HEK293 (cell line): Measurements from ENCODE around the gene KMT2D.

Experiments
- CTCF ChIA-PET: fragments of 350-600 bp; formaldehyde crosslinking; extraction: SDS; loops from one replicate; lab custom pipeline; 2021; ENCODE audit warnings: antibody characterized with exemption; lab: Yijun Ruan, JAX
- POLR2A ChIA-PET: fragments of 300-600 bp; formaldehyde crosslinking; extraction: SDS; loops from one replicate; lab custom pipeline; 2020; ENCODE audit warnings: antibody characterized with exemption, inconsistent platforms; lab: Yijun Ruan, JAX
- H3K27ac ChIP-seq: fragments of 200-500 bp; sonication (Bioruptor generic); 2 replicates; pipeline ENCODE4 v1.5.1; 2014; ENCODE audit warnings: low read depth, low read length, control low read depth, inconsistent platforms; ENCODE audit errors: extremely low read depth
- H3K36me3 ChIP-seq, 2 experiments: fragments of 200-500 bp in 1 of 2; sonication (Bioruptor generic) in 1 of 2; 1 replicate in 1 of 2; 2 replicates in 1 of 2; pipeline ENCODE4 v1.5.1; 2014 to 2017; ENCODE audit warnings: inconsistent platforms in 2 of 2, low read length in 2 of 2; ENCODE audit not compliant: control insufficient read depth in 2 of 2, insufficient read depth in 1 of 2
- H3K4me1 ChIP-seq: fragments of 200-500 bp; sonication (Bioruptor generic); 2 replicates; pipeline ENCODE4 v1.5.1; 2014; ENCODE audit warnings: mild to moderate bottlenecking, low read length, inconsistent platforms; ENCODE audit not compliant: control insufficient read depth, insufficient read depth
- H3K4me3 ChIP-seq: 2 replicates; pipeline ENCODE4 v1.5.1; 2011; ENCODE audit warnings: low read depth, mild to moderate bottlenecking, control low read depth, low read length, moderate library complexity
- H3K9me3 ChIP-seq: fragments of 200-500 bp; sonication (Bioruptor generic); 2 replicates; pipeline ENCODE4 v1.5.1; 2014; ENCODE audit warnings: low read depth, low read length, inconsistent platforms; ENCODE audit not compliant: control insufficient read depth, insufficient read depth
- CTCF ChIP-seq: fragments of 450-650 bp; formaldehyde crosslinking; IDR thresholded peaks from 2 replicates; pipeline ENCODE4 v1.5.1; 2016; ENCODE audit warnings: missing biosample characterization, missing genetic modification characterization
- SP2 ChIP-seq: fragments of 450-650 bp; formaldehyde crosslinking; IDR thresholded peaks from 2 replicates; pipeline ENCODE4 v1.5.1; 2016; ENCODE audit warnings: missing biosample characterization, missing genetic modification characterization
- ZBTB11 ChIP-seq: fragments of 450-650 bp; formaldehyde crosslinking; conservative IDR thresholded peaks from 2 replicates; pipeline ENCODE4 v1.5.1; 2016; ENCODE audit warnings: low read depth, missing biosample characterization, missing genetic modification characterization
- ZBTB44 ChIP-seq: fragments of 450-650 bp; IDR thresholded peaks from 2 replicates; pipeline ENCODE4 v1.5.1; 2018; ENCODE audit warnings: missing biosample characterization, mild to moderate bottlenecking, missing genetic modification characterization
- ZNF138 ChIP-seq: fragments of 450-650 bp; formaldehyde crosslinking; IDR thresholded peaks from 2 replicates; pipeline ENCODE4 v1.5.1; 2016; ENCODE audit warnings: missing biosample characterization, missing genetic modification characterization, borderline replicate concordance
- ZNF548 ChIP-seq: fragments of 450-650 bp; formaldehyde crosslinking; IDR thresholded peaks from 2 replicates; pipeline ENCODE4 v1.5.1; 2016; ENCODE audit warnings: missing biosample characterization, missing genetic modification characterization
- ZNF561 ChIP-seq: fragments of 450-650 bp; IDR thresholded peaks from 2 replicates; pipeline ENCODE4 v1.5.1; 2018; ENCODE audit warnings: missing biosample characterization, missing genetic modification characterization, borderline replicate concordance
- ZNF596 ChIP-seq: fragments of 450-650 bp; IDR thresholded peaks from 2 replicates; pipeline ENCODE4 v1.5.0; 2018; ENCODE audit warnings: missing biosample characterization, mild to moderate bottlenecking, missing genetic modification characterization, moderate library complexity
- ZNF654 ChIP-seq: fragments of 450-650 bp; formaldehyde crosslinking; IDR thresholded peaks from 2 replicates; pipeline ENCODE4 v1.5.1; 2016; ENCODE audit warnings: low read depth, missing biosample characterization, missing genetic modification characterization
- ZNF664 ChIP-seq: fragments of 450-650 bp; formaldehyde crosslinking; IDR thresholded peaks from 2 replicates; pipeline ENCODE4 v1.5.1; 2016; ENCODE audit warnings: missing biosample characterization, missing genetic modification characterization
- TF ChIP-seq, protein P1 (sequence below): IDR thresholded peaks from 2 replicates; pipeline ENCODE4 v1.6.1; 2011; ENCODE audit warnings: mild to moderate bottlenecking, low read depth, low read length, borderline replicate concordance

Gene KMT2D

DNA sequence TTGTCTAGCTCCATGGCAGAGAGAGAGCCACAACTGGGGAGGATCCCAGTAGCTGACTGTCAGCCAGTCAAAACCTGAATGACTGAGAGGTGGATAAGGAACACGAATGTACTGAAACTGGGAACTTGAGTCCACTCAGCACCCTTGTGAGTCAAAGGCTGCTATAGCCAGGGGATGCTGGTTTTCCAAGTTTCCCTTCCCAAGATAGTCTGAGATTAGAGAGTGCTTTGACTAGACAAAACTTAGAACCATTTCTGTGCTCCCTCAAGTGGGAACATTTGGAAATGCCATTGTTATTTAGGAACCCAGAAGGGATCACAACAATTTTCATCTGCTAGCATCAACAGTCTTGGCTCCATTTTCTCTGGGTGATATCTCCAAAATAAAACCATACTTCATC, 46.0 kb downstream of the KMT2D start:
- Histone ChIP-seq H3K4me3 (no peak overlapping the region), H3K9me3 (no peaks in the 10 kb centered on the region), H3K36me3 (peaks cover 12 to 30% of the 10 kb centered on the region in 2 experiments; a peak in 2 of 3 replicates), H3K27ac (no peak overlapping the region), H3K4me1 (no peaks in the 10 kb centered on the region; the same call in none of the 2 replicates)
- ChIA-PET POLR2A (interaction anchor here (1.1 to 1.4 kb wide), 2 partner anchors 29 to 46 kb away, joined by 3 read pairs; no protein-coding TSS in a partner anchor), CTCF (interaction anchor here (0.6 to 4.3 kb wide), 10 partner anchors 11 to 161 kb away, joined by 3 to 53 read pairs (median 5); no protein-coding TSS in a partner anchor)
- TF ChIP-seq CTCF (tag by site-specific recombination) (peak; percentile 37), ZBTB11 (tag by site-specific recombination) (no peak), ZNF654 (peak; percentile 15; the same call in 1 of the 2 replicates), ZNF596 (tag by site-specific recombination) (no peak), ZNF548 (tag by site-specific recombination) (no peak)

DNA sequence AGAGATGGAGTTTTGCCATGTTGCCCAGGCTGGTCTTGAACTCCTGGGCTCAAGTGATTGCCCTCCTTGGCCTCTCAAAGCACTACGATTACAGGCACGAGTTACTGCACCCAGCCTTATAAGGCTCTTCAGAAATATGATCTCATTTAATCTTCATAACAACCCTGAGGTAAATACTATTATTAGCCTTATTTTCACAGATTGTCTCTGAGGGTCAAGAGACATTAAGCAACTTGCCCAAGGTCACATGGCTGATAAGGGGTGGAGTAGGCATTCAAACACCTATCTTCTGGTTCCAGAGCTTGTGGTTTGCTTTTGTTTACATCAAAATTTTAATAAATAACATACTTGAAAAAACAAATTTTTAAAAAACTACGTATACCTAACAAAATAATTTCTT, 47.2 kb downstream of the KMT2D start:
- H3K36me3 ChIP-seq, result peaks cover 12 to 30% of the 10 kb centered on the region in 2 experiments; a peak in 2 of 3 replicates

DNA sequence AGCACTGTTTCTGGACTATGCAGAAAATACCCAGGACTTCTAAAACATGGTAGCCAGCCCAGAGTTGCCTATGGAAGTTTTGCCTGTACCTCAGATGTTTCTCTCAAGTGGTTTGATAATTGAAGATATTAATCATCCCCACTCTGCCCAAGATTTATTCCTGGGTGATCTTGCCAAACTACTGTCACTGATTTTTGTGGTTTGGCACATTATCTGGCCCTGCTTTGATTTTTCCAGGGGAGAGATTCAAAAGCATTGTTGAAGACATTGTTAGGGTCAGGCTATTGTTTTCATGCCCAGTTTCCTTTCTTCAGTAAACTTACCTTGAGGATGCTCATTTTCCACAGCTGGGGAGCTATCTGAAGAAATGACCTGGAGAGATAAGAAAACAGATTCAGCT, 47.9 kb downstream of the KMT2D start:
- TF ChIP-seq SP2 (tag by site-specific recombination) (no peak), ZBTB44 (tag by site-specific recombination) (no peak), ZNF561 (tag by site-specific recombination) (no peak), ZNF548 (tag by site-specific recombination) (no peak)
- TF ChIP-seq, protein P1, sequence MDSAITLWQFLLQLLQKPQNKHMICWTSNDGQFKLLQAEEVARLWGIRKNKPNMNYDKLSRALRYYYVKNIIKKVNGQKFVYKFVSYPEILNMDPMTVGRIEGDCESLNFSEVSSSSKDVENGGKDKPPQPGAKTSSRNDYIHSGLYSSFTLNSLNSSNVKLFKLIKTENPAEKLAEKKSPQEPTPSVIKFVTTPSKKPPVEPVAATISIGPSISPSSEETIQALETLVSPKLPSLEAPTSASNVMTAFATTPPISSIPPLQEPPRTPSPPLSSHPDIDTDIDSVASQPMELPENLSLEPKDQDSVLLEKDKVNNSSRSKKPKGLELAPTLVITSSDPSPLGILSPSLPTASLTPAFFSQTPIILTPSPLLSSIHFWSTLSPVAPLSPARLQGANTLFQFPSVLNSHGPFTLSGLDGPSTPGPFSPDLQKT, result no peak
- H3K27ac ChIP-seq, result no peak overlapping the region
- H3K4me3 ChIP-seq, result no peak overlapping the region
- ChIA-PET POLR2A (no interaction called here), CTCF (interaction anchor here (0.8 to 1.6 kb wide), 2 partner anchors 16 to 36 kb away, joined by 3 to 6 read pairs; no protein-coding TSS in a partner anchor)
- peaks cover 5% of the 10 kb centered on the region for H3K4me1 ChIP-seq
- peaks cover 12 to 33% of the 10 kb centered on the region in 2 experiments; a peak in 2 of 3 replicates for H3K36me3 ChIP-seq
- H3K9me3 ChIP-seq, result no peaks in the 10 kb centered on the region

More for the DNA sequence above, 47.2 kb downstream of the KMT2D start:
- POLR2A ChIA-PET, result no interaction called here
- no peaks in the 10 kb centered on the region for H3K9me3 ChIP-seq
- TF ChIP-seq ZNF138 (tag by site-specific recombination), result no peak
- TF ChIP-seq ZNF664 (tag by site-specific recombination), result peak; percentile 62
- TF ChIP-seq, all 188 proteins: peak for 1
- CTCF ChIA-PET, result interaction anchor here (0.8 to 4.3 kb wide), 3 partner anchors 18 to 160 kb away, joined by 3 to 53 read pairs (median 3); no protein-coding TSS in a partner anchor
- Histone ChIP-seq H3K4me3 (no peak overlapping the region), H3K27ac (no peak overlapping the region), H3K4me1 (peaks cover 5% of the 10 kb centered on the region)
